Fibroblast of mammary gland (primary cell): ENCODE measurements around the gene MRTFB.

Experiments
- DNase-seq: peaks from one replicate; pipeline ENCODE4 v3.0.0-alpha.2; 2010; ENCODE audit warnings: low read depth
- H3K4me3 ChIP-seq: 2 replicates; pipeline ENCODE4 v1.5.1; 2011; ENCODE audit warnings: low read depth, mild to moderate bottlenecking, low read length, moderate library complexity; ENCODE audit not compliant: control insufficient read depth
- TF ChIP-seq, protein P1 (sequence below): conservative IDR thresholded peaks from 2 replicates; pipeline ENCODE4 v1.5.1; 2011; ENCODE audit warnings: low read depth, low read length, inconsistent platforms; ENCODE audit not compliant: control insufficient read depth, insufficient read depth

MRTFB gene

DNA sequence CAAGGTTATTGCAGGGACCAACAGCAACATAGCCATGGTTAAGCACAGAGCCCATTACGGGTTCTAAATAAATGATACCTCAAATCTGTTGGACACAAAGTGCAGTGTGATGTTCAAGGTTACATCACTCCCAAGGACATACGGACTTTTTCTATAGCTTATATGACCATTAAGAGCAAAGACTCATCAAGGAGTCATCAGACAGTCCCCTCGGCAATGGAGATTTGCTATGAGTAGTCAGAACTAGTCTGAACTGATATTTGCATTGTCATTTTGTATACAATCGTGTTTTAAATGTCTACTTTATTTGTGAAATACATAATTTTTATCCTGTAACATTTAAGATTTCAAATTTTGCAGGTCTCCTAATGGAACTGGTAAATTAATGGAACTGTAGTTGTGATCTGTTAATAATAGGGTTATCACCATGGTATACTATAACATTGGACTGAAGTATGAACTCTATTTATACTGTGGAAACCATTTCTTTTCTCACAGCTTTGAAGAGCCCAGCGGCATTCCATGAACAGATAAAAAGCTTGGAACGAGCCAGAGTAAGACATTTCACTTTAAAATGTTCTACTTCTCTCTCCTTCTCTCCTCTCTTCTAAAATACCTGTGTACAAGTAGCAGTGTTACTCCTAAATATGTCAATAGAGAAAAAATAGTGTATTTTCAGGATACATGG, 140.9 kb downstream of the MRTFB start:
- DNase-seq = no peak
- TF ChIP-seq, protein P1, sequence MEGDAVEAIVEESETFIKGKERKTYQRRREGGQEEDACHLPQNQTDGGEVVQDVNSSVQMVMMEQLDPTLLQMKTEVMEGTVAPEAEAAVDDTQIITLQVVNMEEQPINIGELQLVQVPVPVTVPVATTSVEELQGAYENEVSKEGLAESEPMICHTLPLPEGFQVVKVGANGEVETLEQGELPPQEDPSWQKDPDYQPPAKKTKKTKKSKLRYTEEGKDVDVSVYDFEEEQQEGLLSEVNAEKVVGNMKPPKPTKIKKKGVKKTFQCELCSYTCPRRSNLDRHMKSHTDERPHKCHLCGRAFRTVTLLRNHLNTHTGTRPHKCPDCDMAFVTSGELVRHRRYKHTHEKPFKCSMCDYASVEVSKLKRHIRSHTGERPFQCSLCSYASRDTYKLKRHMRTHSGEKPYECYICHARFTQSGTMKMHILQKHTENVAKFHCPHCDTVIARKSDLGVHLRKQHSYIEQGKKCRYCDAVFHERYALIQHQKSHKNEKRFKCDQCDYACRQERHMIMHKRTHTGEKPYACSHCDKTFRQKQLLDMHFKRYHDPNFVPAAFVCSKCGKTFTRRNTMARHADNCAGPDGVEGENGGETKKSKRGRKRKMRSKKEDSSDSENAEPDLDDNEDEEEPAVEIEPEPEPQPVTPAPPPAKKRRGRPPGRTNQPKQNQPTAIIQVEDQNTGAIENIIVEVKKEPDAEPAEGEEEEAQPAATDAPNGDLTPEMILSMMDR = no peak

DNA sequence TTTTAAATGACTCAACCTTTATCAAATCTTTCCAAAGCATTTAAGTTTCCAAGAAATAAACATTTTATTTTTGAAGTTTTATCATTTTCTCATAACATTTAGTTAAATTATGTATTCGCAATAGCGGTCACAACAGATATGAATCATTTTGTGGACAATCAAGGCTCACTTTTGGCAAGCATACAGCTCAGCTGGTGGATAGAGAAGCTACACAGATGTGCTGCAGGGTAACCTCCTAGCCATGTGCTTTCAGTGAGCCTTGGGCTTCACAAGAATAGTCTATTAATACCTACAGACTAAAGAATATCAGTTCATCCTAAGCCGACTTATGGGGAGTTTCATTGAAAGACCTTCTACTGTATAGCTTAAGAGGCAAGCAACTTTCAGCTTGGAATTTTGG, 144.8 kb downstream of the MRTFB start:
- no peak overlapping the region for H3K4me3 ChIP-seq
- TF ChIP-seq, protein P1 = no peak
- peak; percentile 40 for DNase-seq

More for the DNA sequence above, 140.9 kb downstream of the MRTFB start:
- no peak overlapping the region for H3K4me3 ChIP-seq

DNA sequence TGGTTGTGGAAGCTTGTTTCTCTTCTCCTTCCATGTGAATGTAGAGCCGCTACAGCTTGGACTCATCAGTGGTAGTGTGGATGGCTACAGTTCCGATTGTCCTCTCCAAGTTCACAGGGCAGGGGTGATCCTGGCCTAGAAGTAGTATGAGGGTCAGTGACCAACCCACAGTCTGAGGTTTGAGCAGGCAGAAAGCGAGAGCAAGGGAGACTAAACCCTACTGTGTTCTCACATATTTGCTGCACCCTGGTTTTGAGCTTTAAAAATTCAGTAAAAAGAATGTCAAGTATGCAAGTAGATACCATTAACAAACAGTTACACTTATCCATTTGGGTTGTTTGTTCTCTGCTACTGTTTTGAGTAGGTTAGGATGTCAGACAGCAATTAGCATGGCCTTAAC, 148.9 kb downstream of the MRTFB start:
- H3K4me3 ChIP-seq = no peak overlapping the region
- TF ChIP-seq, protein P1 = no peak
- DNase-seq = no peak

DNA sequence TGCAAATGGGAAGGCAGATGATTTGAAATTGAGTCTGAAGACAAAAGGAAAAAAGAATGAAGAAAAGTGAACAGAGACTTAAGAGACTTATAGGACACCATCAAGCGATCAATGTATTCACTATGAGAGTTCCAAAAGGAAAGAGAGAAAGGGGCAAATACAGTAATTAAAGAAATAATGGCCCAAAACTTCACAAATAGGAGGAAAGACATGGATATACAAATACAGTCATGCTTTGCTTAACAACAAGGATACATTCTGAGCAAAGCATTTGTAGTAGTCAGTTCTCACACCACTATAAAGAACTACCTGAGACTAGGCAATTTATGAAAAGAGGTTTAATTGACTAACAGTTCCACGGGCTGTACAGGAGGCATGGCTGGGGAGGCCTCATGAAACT, 152.5 kb downstream of the MRTFB start:
- no peak for DNase-seq
- no peak overlapping the region for H3K4me3 ChIP-seq
- TF ChIP-seq, protein P1 = no peak

DNA sequence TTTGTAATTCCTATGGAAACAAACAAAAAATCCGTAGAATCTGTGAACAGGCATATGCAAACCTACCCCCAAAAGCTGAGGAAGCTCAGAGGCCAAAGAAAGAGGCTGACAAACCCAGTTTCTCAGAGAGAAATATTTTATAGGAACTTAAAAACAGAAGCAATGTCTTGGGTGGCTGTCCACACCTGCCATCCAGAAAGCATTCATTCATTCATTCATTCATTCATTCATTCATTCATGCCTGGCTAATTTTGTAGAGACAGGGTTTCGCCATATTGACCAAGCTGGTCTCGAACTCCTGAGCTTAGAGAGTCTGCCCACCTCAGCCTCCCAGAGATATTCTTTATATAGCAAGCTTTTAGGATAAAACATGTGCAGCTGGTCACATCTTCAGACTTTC, 154.3 kb downstream of the MRTFB start:
- no peak overlapping the region for H3K4me3 ChIP-seq
- TF ChIP-seq, protein P1 = no peak
- no peak for DNase-seq

DNA sequence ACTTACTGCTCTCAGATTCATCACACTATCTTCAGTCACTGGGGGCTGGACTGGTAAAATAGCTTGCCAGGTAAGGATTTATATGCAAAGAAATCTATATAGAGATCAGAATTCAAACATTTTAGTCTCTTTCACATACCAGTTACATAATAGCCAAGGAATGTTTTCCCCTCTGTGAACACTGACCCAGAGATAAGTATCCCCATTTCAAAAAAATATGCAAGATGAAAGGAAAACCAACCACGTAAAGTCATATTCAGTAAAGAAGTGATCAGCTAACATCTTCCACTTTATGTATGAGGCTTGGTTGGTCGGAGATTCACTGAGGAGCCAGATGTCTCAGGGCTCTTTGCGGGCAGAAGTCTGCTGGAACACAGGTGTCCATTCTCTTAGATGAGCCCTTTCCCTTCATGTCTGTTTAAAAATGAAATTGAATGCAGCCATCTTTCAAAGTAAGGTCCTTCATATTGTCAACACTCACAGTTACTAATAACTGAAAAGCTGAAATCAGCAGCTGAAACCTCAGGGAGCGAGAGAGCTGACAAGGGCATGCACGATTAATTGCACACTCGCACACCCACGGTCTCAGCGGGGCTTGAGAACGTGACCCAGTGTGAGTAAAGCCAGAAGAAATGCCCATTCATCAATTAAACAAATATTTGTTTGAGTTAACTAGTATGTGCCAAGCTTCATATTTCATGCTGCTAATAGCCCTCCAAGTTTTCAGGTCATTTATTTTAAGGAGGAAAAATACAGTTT, 161.2 kb downstream of the MRTFB start:
- peak; percentile 47 for DNase-seq
- H3K4me3 ChIP-seq = no peak overlapping the region
- TF ChIP-seq, protein P1 = no peak
